WTC11 (cell line): ENCODE data around the gene KCNMA1. TPM values are rescaled to one million over a fixed set of nuclear protein-coding genes. Genes with fewer than 3 reads are reported as not detected.
A peak's percentile ranks its signal among the peaks of the same experiment; 100 is the strongest.

Experiments
- ATAC-seq: fragments of 200-7000 bp; cut with Tn5 transposase; 2 replicates; pipeline ENCODE4 v1.10.0; 2021; ENCODE audit warnings: mild to moderate bottlenecking, moderate library complexity
- CTCF ChIA-PET: fragments of 300-600 bp; sonication (Branson Sonifier 250); formaldehyde crosslinking; loops from one replicate; lab custom pipeline; 2021; ENCODE audit warnings: antibody characterized with exemption; lab: Charles Lee
- POLR2A ChIA-PET: fragments of 350-600 bp; sonication (Branson Sonifier 250); formaldehyde crosslinking; loops from one replicate; lab custom pipeline; 2021; ENCODE audit warnings: antibody characterized with exemption; lab: Charles Lee
- DNase-seq: peaks from one replicate; pipeline ENCODE4 v3.0.0; 2021; ENCODE audit warnings: low spot score
- H3K27ac Mint-ChIP-seq: 2 replicates; pipeline ENCODE4 v1.8.0; 2021; ENCODE audit warnings: mixed read lengths
- H3K27me3 Mint-ChIP-seq: 2 replicates; pipeline ENCODE4 v1.8.0; 2021; ENCODE audit warnings: low read depth, mild to moderate bottlenecking, moderate library complexity, mixed read lengths
- H3K36me3 Mint-ChIP-seq: 2 replicates; pipeline ENCODE4 v1.8.0; 2021; ENCODE audit warnings: mixed read lengths
- H3K4me1 Mint-ChIP-seq: 2 replicates; pipeline ENCODE4 v1.8.0; 2022; ENCODE audit warnings: mixed read lengths
- H3K4me3 Mint-ChIP-seq: 2 replicates; pipeline ENCODE4 v1.8.0; 2021; ENCODE audit warnings: mild to moderate bottlenecking, moderate library complexity, mixed read lengths
- H3K9me3 Mint-ChIP-seq: 2 replicates; pipeline ENCODE4 v1.8.0; 2021; ENCODE audit warnings: mixed read lengths
- ELF4 ChIP-seq: sonication (generic); formaldehyde crosslinking; IDR thresholded peaks from 2 replicates; pipeline ENCODE4 v1.8.1; 2022; ENCODE audit warnings: low read depth, mild to moderate bottlenecking, moderate library complexity, missing genetic modification reagents
- FOXK1 ChIP-seq: sonication (generic); formaldehyde crosslinking; IDR thresholded peaks from 2 replicates; pipeline ENCODE4 v1.8.0; 2022; ENCODE audit warnings: mild to moderate bottlenecking, moderate library complexity, missing genetic modification reagents
- FOXP1 ChIP-seq: sonication (generic); formaldehyde crosslinking; IDR thresholded peaks from 2 replicates; pipeline ENCODE4 v1.8.0; 2022; ENCODE audit warnings: missing genetic modification reagents, mild to moderate bottlenecking, moderate library complexity, borderline replicate concordance
- JUN ChIP-seq: sonication (generic); formaldehyde crosslinking; IDR thresholded peaks from 2 replicates; pipeline ENCODE4 v1.8.0; 2023; ENCODE audit warnings: mild to moderate bottlenecking, missing genetic modification reagents
- NR2C2 ChIP-seq: sonication (generic); formaldehyde crosslinking; IDR thresholded peaks from 2 replicates; pipeline ENCODE4 v1.8.0; 2022; ENCODE audit warnings: mild to moderate bottlenecking, missing genetic modification reagents
- NR3C1 ChIP-seq: sonication (generic); formaldehyde crosslinking; conservative IDR thresholded peaks from 2 replicates; pipeline ENCODE4 v1.8.1; 2023; ENCODE audit warnings: low read depth, mild to moderate bottlenecking, missing genetic modification reagents
- RELA ChIP-seq: sonication (generic); formaldehyde crosslinking; IDR thresholded peaks from 2 replicates; pipeline ENCODE4 v1.8.1; 2022; ENCODE audit warnings: missing genetic modification reagents, mild to moderate bottlenecking, borderline replicate concordance
- SP1 ChIP-seq: sonication (generic); formaldehyde crosslinking; conservative IDR thresholded peaks from 2 replicates; pipeline ENCODE4 v1.8.1; 2022; ENCODE audit warnings: missing genetic modification reagents
- TEAD1 ChIP-seq: sonication (generic); formaldehyde crosslinking; IDR thresholded peaks from 2 replicates; pipeline ENCODE4 v1.8.0; 2022; ENCODE audit warnings: mild to moderate bottlenecking, missing genetic modification reagents
- total RNA-seq: library from RNA; stranded (reverse); gene quantifications from 3 replicates; pipeline ENCODE4 v1.2.3, GENCODE V29; 2021
- TF ChIP-seq, protein P1 (sequence below): sonication (generic); formaldehyde crosslinking; IDR thresholded peaks from 2 replicates; pipeline ENCODE4 v1.8.0; 2023; ENCODE audit warnings: missing genetic modification reagents, mild to moderate bottlenecking, borderline replicate concordance
- TF ChIP-seq, protein P2 (sequence below): fragments of 250-450 bp; sonication (Bioruptor Pico); IDR thresholded peaks from 2 replicates; pipeline ENCODE4 v1.9.0; 2021; ENCODE audit warnings: mild to moderate bottlenecking, borderline replicate concordance
- TF ChIP-seq, protein P3 (sequence below): fragments of 200-600 bp; IDR thresholded peaks from 2 replicates; pipeline ENCODE4 v1.8.0; 2022; ENCODE audit warnings: antibody characterized with exemption
- TF ChIP-seq, protein P4 (sequence below): sonication (generic); formaldehyde crosslinking; IDR thresholded peaks from 2 replicates; pipeline ENCODE4 v1.8.1; 2023; ENCODE audit warnings: mild to moderate bottlenecking, missing genetic modification reagents, borderline replicate concordance
- TF ChIP-seq, protein P5 (sequence below): sonication (generic); formaldehyde crosslinking; IDR thresholded peaks from 2 replicates; pipeline ENCODE4 v1.8.0; 2023; ENCODE audit warnings: missing genetic modification reagents
- TF ChIP-seq, protein P6 (sequence below): fragments of 250-450 bp; sonication (Bioruptor Pico); conservative IDR thresholded peaks from 2 replicates; pipeline ENCODE4 v1.9.0; 2021; ENCODE audit warnings: mild to moderate bottlenecking

The KCNMA1 gene
- total RNA-seq, 1 experiment from 2014 or later = 7.3 TPM

DNA sequence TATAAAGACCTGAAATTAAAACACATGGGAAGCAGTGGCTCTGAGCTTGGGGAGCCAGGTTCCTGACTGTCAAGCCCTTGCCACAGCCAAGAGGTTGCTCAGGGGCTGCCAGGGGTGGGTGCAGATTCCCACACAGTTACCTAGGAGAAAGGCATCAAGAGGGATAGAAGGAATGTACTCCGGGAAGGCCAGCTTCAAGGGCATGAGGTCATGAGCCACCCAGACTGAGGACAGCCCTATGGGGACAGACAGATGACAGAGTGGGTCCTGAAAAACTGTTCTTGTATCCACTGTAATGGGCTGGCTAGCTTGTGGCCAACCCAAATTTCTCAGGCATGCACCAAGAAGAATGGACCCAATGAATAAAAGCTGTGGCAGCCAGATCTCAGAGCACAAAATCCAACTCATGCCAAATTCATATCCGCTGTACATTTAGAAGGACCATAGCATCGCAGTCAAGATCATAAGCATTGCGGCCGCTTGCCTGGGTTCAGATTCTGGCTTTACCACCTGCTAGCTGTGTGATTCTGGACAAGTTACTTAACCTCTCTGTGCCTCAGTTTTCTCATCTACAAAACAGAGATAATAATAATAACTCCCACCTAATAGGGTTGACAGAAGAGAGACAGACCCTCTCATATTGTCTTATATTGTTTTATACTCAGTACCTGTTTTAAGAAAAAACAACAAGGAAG lies 44.9 kb upstream of the KCNMA1 start (continued):
- TF ChIP-seq, protein P1, sequence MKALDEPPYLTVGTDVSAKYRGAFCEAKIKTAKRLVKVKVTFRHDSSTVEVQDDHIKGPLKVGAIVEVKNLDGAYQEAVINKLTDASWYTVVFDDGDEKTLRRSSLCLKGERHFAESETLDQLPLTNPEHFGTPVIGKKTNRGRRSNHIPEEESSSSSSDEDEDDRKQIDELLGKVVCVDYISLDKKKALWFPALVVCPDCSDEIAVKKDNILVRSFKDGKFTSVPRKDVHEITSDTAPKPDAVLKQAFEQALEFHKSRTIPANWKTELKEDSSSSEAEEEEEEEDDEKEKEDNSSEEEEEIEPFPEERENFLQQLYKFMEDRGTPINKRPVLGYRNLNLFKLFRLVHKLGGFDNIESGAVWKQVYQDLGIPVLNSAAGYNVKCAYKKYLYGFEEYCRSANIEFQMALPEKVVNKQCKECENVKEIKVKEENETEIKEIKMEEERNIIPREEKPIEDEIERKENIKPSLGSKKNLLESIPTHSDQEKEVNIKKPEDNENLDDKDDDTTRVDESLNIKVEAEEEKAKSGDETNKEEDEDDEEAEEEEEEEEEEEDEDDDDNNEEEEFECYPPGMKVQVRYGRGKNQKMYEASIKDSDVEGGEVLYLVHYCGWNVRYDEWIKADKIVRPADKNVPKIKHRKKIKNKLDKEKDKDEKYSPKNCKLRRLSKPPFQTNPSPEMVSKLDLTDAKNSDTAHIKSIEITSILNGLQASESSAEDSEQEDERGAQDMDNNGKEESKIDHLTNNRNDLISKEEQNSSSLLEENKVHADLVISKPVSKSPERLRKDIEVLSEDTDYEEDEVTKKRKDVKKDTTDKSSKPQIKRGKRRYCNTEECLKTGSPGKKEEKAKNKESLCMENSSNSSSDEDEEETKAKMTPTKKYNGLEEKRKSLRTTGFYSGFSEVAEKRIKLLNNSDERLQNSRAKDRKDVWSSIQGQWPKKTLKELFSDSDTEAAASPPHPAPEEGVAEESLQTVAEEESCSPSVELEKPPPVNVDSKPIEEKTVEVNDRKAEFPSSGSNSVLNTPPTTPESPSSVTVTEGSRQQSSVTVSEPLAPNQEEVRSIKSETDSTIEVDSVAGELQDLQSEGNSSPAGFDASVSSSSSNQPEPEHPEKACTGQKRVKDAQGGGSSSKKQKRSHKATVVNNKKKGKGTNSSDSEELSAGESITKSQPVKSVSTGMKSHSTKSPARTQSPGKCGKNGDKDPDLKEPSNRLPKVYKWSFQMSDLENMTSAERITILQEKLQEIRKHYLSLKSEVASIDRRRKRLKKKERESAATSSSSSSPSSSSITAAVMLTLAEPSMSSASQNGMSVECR (CRISPR knock-in tag) = no peak
- TF ChIP-seq TEAD1 (CRISPR knock-in tag) (no peak), FOXP1 (no peak), RELA (CRISPR knock-in tag) (no peak)
- TF ChIP-seq, protein P2, sequence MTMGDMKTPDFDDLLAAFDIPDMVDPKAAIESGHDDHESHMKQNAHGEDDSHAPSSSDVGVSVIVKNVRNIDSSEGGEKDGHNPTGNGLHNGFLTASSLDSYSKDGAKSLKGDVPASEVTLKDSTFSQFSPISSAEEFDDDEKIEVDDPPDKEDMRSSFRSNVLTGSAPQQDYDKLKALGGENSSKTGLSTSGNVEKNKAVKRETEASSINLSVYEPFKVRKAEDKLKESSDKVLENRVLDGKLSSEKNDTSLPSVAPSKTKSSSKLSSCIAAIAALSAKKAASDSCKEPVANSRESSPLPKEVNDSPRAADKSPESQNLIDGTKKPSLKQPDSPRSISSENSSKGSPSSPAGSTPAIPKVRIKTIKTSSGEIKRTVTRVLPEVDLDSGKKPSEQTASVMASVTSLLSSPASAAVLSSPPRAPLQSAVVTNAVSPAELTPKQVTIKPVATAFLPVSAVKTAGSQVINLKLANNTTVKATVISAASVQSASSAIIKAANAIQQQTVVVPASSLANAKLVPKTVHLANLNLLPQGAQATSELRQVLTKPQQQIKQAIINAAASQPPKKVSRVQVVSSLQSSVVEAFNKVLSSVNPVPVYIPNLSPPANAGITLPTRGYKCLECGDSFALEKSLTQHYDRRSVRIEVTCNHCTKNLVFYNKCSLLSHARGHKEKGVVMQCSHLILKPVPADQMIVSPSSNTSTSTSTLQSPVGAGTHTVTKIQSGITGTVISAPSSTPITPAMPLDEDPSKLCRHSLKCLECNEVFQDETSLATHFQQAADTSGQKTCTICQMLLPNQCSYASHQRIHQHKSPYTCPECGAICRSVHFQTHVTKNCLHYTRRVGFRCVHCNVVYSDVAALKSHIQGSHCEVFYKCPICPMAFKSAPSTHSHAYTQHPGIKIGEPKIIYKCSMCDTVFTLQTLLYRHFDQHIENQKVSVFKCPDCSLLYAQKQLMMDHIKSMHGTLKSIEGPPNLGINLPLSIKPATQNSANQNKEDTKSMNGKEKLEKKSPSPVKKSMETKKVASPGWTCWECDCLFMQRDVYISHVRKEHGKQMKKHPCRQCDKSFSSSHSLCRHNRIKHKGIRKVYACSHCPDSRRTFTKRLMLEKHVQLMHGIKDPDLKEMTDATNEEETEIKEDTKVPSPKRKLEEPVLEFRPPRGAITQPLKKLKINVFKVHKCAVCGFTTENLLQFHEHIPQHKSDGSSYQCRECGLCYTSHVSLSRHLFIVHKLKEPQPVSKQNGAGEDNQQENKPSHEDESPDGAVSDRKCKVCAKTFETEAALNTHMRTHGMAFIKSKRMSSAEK = no peak

DNA sequence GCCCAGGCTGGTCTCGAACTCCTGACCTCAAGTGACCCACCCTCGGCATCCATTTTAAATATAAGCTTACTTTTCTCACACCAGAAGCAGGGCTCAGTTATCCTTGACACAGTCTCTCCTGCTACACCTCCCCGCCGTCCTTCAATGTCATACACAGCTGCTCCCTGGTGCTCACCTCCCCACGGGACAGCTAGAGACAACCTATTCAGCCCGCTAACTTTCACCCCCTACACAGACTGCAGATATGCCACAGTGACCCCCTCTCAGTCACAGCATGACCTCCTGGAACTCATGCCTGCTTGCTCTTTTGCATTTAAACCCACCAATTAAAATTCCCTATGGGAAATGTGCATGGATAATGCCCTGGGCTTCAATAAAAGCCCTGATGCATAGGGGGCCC lies 44.2 kb upstream of the KCNMA1 start:
- H3K36me3 Mint-ChIP-seq = no peaks in the 10 kb centered on the region
- peaks cover 26% of the 10 kb centered on the region for H3K4me1 Mint-ChIP-seq
- CTCF ChIA-PET = interaction anchor here (4.1 kb wide), 1 partner anchor 30 kb away, joined by 16 read pairs; no protein-coding TSS in a partner anchor
- no peak for DNase-seq
- no peak for TF ChIP-seq SP1 (CRISPR knock-in tag)
- TF ChIP-seq, protein P3, sequence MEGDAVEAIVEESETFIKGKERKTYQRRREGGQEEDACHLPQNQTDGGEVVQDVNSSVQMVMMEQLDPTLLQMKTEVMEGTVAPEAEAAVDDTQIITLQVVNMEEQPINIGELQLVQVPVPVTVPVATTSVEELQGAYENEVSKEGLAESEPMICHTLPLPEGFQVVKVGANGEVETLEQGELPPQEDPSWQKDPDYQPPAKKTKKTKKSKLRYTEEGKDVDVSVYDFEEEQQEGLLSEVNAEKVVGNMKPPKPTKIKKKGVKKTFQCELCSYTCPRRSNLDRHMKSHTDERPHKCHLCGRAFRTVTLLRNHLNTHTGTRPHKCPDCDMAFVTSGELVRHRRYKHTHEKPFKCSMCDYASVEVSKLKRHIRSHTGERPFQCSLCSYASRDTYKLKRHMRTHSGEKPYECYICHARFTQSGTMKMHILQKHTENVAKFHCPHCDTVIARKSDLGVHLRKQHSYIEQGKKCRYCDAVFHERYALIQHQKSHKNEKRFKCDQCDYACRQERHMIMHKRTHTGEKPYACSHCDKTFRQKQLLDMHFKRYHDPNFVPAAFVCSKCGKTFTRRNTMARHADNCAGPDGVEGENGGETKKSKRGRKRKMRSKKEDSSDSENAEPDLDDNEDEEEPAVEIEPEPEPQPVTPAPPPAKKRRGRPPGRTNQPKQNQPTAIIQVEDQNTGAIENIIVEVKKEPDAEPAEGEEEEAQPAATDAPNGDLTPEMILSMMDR = no peak
- no peak for TF ChIP-seq JUN (CRISPR knock-in tag)
- TF ChIP-seq, protein P4, sequence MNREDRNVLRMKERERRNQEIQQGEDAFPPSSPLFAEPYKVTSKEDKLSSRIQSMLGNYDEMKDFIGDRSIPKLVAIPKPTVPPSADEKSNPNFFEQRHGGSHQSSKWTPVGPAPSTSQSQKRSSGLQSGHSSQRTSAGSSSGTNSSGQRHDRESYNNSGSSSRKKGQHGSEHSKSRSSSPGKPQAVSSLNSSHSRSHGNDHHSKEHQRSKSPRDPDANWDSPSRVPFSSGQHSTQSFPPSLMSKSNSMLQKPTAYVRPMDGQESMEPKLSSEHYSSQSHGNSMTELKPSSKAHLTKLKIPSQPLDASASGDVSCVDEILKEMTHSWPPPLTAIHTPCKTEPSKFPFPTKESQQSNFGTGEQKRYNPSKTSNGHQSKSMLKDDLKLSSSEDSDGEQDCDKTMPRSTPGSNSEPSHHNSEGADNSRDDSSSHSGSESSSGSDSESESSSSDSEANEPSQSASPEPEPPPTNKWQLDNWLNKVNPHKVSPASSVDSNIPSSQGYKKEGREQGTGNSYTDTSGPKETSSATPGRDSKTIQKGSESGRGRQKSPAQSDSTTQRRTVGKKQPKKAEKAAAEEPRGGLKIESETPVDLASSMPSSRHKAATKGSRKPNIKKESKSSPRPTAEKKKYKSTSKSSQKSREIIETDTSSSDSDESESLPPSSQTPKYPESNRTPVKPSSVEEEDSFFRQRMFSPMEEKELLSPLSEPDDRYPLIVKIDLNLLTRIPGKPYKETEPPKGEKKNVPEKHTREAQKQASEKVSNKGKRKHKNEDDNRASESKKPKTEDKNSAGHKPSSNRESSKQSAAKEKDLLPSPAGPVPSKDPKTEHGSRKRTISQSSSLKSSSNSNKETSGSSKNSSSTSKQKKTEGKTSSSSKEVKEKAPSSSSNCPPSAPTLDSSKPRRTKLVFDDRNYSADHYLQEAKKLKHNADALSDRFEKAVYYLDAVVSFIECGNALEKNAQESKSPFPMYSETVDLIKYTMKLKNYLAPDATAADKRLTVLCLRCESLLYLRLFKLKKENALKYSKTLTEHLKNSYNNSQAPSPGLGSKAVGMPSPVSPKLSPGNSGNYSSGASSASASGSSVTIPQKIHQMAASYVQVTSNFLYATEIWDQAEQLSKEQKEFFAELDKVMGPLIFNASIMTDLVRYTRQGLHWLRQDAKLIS (CRISPR knock-in tag) = no peak
- TF ChIP-seq ELF4 (CRISPR knock-in tag) = no peak
- no peak for TF ChIP-seq FOXK1 (CRISPR knock-in tag)
- no peak for TF ChIP-seq NR2C2 (CRISPR knock-in tag)
- TF ChIP-seq NR3C1 (CRISPR knock-in tag) = no peak
- TF ChIP-seq, protein P5, sequence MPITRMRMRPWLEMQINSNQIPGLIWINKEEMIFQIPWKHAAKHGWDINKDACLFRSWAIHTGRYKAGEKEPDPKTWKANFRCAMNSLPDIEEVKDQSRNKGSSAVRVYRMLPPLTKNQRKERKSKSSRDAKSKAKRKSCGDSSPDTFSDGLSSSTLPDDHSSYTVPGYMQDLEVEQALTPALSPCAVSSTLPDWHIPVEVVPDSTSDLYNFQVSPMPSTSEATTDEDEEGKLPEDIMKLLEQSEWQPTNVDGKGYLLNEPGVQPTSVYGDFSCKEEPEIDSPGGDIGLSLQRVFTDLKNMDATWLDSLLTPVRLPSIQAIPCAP (CRISPR knock-in tag) = no peak
- TF ChIP-seq, protein P6, sequence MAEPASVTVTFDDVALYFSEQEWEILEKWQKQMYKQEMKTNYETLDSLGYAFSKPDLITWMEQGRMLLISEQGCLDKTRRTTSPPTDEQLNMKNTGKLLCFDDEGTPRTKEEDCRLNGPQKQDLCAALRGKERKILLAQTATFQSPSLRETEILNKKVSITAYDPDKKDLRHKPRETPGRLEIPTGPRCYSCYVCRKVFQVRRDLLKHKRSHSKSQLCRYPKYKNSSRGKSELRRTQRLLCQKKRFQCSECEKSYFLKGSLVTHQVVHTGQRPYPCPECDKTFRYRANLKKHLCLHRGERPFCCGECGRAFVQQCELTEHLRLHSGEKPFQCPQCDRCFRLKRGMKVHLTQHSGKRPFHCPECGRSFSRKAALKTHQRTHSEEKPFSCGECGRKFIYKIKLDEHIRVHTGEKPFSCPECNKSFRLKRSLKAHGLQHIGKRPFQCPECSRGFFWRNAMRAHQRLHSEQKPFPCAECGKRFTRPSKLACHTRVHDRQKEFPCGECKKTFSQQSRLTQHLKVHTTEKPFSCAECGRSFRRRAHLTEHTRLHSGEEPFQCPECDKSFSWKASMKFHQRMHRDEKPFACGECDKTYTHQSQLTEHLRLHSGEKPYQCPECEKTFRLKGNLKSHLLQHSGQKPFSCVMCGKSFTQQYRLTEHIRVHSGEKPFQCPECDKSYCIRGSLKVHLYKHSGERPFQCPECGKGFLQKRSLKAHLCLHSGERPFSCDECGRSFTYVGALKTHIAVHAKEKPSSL (CRISPR knock-in tag) = no peak
- peak overlapping the region; percentile 26; the same call in 1 of the 2 replicates for H3K27ac Mint-ChIP-seq
- POLR2A ChIA-PET = no interaction called here
- no peak overlapping the region for H3K4me3 Mint-ChIP-seq
- no peak for ATAC-seq
- no peaks in the 10 kb centered on the region for H3K9me3 Mint-ChIP-seq
- H3K27me3 Mint-ChIP-seq = no peaks in the 10 kb centered on the region
